SU-DHL-6 (cell line): ENCODE data around the gene CHST12.

ENCODE experiments used
- H2AFZ ChIP-seq: fragments of 200-600 bp; sonication (generic); 2 replicates; pipeline ENCODE4 v1.6.1; 2014; ENCODE audit warnings: low read depth, mild to moderate bottlenecking, moderate library complexity, mixed read lengths, antibody characterized with exemption, low read length; ENCODE audit not compliant: severe bottlenecking
- H3F3A ChIP-seq: fragments of 200-600 bp; shearing (Covaris generic); 2 replicates; pipeline ENCODE4 v1.6.0; 2016; ENCODE audit warnings: antibody characterized with exemption, mild to moderate bottlenecking; ENCODE audit not compliant: insufficient read depth
- H3K27ac ChIP-seq: fragments of 200-600 bp; sonication (generic); 2 replicates; pipeline ENCODE4 v1.5.1; 2016; ENCODE audit warnings: low read depth, mild to moderate bottlenecking, low read length, moderate library complexity, mixed read lengths
- H3K27me3 ChIP-seq: fragments of 200-600 bp; sonication (generic), shearing (Covaris generic); 2 replicates; pipeline ENCODE4 v1.6.0; 2014; ENCODE audit warnings: mild to moderate bottlenecking, low read length
- H3K36me3 ChIP-seq: fragments of 200-600 bp; sonication (generic); 2 replicates; pipeline ENCODE4 v1.6.1; 2014; ENCODE audit warnings: mild to moderate bottlenecking, low read length, mixed read lengths
- H3K4me2 ChIP-seq: fragments of 300-600, 200-600 bp; shearing (Covaris generic), sonication (generic); 2 replicates; pipeline ENCODE4 v1.6.0; 2014; ENCODE audit warnings: low read length, low read depth, mild to moderate bottlenecking; ENCODE audit not compliant: poor library complexity, severe bottlenecking
- H3K4me3 ChIP-seq: fragments of 200-600 bp; sonication (generic); 2 replicates; pipeline ENCODE4 v1.5.1; 2014; ENCODE audit warnings: antibody characterized with exemption, low read length, mild to moderate bottlenecking, mixed read lengths; ENCODE audit not compliant: insufficient read depth, poor library complexity, severe bottlenecking
- H3K79me2 ChIP-seq: fragments of 200-600 bp; sonication (generic); 2 replicates; pipeline ENCODE4 v1.6.1; 2014; ENCODE audit warnings: mild to moderate bottlenecking, low read length, moderate library complexity; ENCODE audit not compliant: insufficient read depth
- H3K9ac ChIP-seq: fragments of 200-600 bp; sonication (generic); 2 replicates; pipeline ENCODE4 v1.7.0; 2014; ENCODE audit warnings: mild to moderate bottlenecking, low read length
- H3K9me2 ChIP-seq: fragments of 200-600 bp; sonication (generic); replicated peaks from 2 replicates; pipeline ENCODE4 v1.6.1; 2014; ENCODE audit warnings: low read length; ENCODE audit not compliant: insufficient read depth
- H3K9me3 ChIP-seq: fragments of 200-600 bp; sonication (generic); 2 replicates; pipeline ENCODE4 v1.6.1; 2014; ENCODE audit warnings: low read length, mixed read lengths; ENCODE audit not compliant: insufficient read depth
- H4K20me1 ChIP-seq: fragments of 200-600 bp; sonication (generic); 2 replicates; pipeline ENCODE4 v1.6.1; 2014; ENCODE audit warnings: low read depth, mild to moderate bottlenecking, antibody characterized with exemption, low read length, moderate library complexity, mixed read lengths
- EZH2phosphoT487 ChIP-seq: fragments of 200-600 bp; sonication (generic), shearing (Covaris generic); conservative IDR thresholded peaks from 2 replicates; pipeline ENCODE4 v1.6.1; 2018; ENCODE audit warnings: mild to moderate bottlenecking, antibody characterized with exemption, low read length, moderate library complexity, mixed read lengths
- TF ChIP-seq, protein P1 (sequence below): fragments of 200-600 bp; sonication (generic); IDR thresholded peaks from one replicate; pipeline ENCODE4 v1.5.1; 2017; ENCODE audit warnings: antibody characterized with exemption, mild to moderate bottlenecking, low read length, moderate library complexity; ENCODE audit not compliant: insufficient read depth, poor library complexity, severe bottlenecking

The CHST12 gene

GRCh38 chr7:2403014-2403717 lies at the start of gene CHST12:
Gene CHST12 (plus strand): TSS chr7:2403611. CDS start chr7:2432640, 29,029 bp downstream.
- peak within 1 kb of the TSS; percentile 89 for H2AFZ ChIP-seq
- no peaks in the 10 kb centered on the region for H3K27me3 ChIP-seq
- no peaks in the 10 kb centered on the region for H3K9me3 ChIP-seq
- TF ChIP-seq, protein P1, sequence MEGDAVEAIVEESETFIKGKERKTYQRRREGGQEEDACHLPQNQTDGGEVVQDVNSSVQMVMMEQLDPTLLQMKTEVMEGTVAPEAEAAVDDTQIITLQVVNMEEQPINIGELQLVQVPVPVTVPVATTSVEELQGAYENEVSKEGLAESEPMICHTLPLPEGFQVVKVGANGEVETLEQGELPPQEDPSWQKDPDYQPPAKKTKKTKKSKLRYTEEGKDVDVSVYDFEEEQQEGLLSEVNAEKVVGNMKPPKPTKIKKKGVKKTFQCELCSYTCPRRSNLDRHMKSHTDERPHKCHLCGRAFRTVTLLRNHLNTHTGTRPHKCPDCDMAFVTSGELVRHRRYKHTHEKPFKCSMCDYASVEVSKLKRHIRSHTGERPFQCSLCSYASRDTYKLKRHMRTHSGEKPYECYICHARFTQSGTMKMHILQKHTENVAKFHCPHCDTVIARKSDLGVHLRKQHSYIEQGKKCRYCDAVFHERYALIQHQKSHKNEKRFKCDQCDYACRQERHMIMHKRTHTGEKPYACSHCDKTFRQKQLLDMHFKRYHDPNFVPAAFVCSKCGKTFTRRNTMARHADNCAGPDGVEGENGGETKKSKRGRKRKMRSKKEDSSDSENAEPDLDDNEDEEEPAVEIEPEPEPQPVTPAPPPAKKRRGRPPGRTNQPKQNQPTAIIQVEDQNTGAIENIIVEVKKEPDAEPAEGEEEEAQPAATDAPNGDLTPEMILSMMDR: no peak
- TF ChIP-seq EZH2phosphoT487: no peak
- H3K9me2 ChIP-seq: no peaks in the 10 kb centered on the region
- H3K36me3 ChIP-seq: no peaks in the 10 kb centered on the region
- no peaks in the 10 kb centered on the region for H3K79me2 ChIP-seq
- peak within 1 kb of the TSS; percentile 80 for H3K4me2 ChIP-seq
- peak within 1 kb of the TSS; percentile 85 for H3K4me3 ChIP-seq
- no peaks in the 10 kb centered on the region for H4K20me1 ChIP-seq
- H3K27ac ChIP-seq: no peak within 1 kb of the TSS
- H3F3A ChIP-seq: peaks cover 17% of the 10 kb centered on the region
- H3K9ac ChIP-seq: peak within 1 kb of the TSS; percentile 89

- Histone ChIP-seq H3K27me3 (no peaks in the 10 kb centered on the region), H3K79me2 (peaks cover 72% of the 10 kb centered on the region), H3K4me2 (peak overlapping the region; percentile 79), H3K27ac (peak overlapping the region; percentile 92), H3K36me3 (peaks cover 14% of the 10 kb centered on the region; the same call in 1 of the 2 replicates), H3K9me2 (no peaks in the 10 kb centered on the region), H3F3A (peaks cover 5% of the 10 kb centered on the region), H3K4me3 (peak overlapping the region; percentile 96), H3K9ac (peak overlapping the region; percentile 99), H2AFZ (peak overlapping the region; percentile 94), H4K20me1 (peaks cover 20% of the 10 kb centered on the region), H3K9me3 (no peaks in the 10 kb centered on the region)
- TF ChIP-seq, protein P1: no peak
- no peak for TF ChIP-seq EZH2phosphoT487
Measured at GRCh38 chr7:2353936-2354185, 49.5 kb upstream of the CHST12 start.

GRCh38 chr7:2354186-2354938 lies 49.0 kb upstream of the CHST12 start, which contains the start of gene EIF3B:
Gene EIF3B (plus strand): TSS chr7:2354827. CDS start chr7:2354922, 95 bp downstream.
- H3F3A ChIP-seq: peaks cover 5% of the 10 kb centered on the region
- no peaks in the 10 kb centered on the region for H3K9me2 ChIP-seq
- H3K27me3 ChIP-seq: no peaks in the 10 kb centered on the region
- peak within 1 kb of the TSS; percentile 99 for H3K9ac ChIP-seq
- H3K36me3 ChIP-seq: peaks cover 14% of the 10 kb centered on the region; the same call in 1 of the 2 replicates
- peaks cover 24% of the 10 kb centered on the region for H4K20me1 ChIP-seq
- H3K4me2 ChIP-seq: peak within 1 kb of the TSS; percentile 98
- TF ChIP-seq, protein P1: no peak
- TF ChIP-seq EZH2phosphoT487: no peak
- H3K27ac ChIP-seq: peak within 1 kb of the TSS; percentile 92
- H3K79me2 ChIP-seq: peaks cover 76% of the 10 kb centered on the region
- peak within 1 kb of the TSS; percentile 96 for H3K4me3 ChIP-seq
- H3K9me3 ChIP-seq: no peaks in the 10 kb centered on the region
- peak within 1 kb of the TSS; percentile 94 for H2AFZ ChIP-seq
